NCI-H2081 treated with DMSO at 0.1 percent for 48 hours (cell line): ENCODE data around the gene ZRSR2.
"Not testable (repeated sequence)": the region's sequence is repeated elsewhere in the genome, so short reads cannot be mapped to it uniquely, and the experiment has no call there.

Experiments
- DNase-seq: peaks from one replicate; lab custom pipeline; 2025; lab: John Stamatoyannopoulos, UW

Gene ZRSR2

DNA sequence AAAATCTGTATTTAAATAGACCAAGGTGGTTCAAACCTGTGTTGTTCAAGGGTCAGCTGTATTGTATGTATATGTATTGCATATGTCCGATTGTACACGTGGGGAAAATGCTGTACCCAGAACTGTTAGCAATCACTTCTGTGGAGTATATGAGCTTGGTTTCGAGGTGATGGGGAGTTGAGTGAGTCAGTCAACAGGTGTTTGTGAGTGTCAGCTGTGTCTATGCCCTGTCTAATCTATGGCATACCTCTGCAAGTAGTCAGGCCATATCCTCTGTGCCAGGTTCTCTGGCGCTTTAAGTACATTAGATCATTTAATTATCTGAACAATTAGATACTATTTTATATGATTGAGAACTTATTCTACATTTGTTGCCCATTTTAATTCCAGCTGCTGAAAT is 7.4 kb downstream of the ZRSR2 start:
- no peak for DNase-seq

DNA sequence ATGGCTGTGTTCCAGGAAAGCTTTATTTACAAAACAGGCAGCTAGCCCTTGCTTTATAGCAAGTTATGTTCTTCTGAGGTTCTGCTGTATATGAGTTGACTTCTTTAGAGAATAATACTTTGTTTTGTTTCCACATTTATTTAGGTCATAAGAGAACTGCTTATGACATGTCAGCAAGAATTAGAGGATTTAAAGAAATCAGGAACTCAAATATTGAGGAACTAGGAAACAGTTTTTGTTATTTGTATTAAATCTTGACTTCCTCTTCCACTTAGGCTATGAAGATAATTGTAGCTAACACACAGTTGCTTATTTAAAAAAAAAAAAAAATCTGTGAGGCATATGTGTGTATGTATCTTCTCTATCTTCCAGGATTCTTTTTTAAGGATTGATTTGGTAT is 14.3 kb downstream of the ZRSR2 start:
- DNase-seq = no peak

DNA sequence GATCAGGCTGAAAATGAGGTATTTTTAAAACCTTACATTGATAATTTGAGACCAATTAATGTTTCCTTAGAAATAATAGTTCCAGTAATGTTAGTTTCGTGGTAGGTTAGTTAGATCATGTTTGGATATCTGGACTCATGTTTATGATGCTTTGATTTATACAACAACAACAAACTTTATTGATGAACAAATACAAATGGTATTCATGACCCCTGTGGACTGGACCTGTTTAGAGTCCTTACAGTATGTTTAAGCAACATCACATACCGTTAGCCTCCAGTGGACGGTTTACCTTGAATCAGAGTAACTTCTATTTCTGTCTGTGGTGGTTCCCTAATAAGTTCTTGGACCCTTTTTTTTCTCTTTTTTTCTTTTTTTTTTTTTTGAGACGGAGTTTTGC is 18.0 kb downstream of the ZRSR2 start:
- no peak for DNase-seq

DNA sequence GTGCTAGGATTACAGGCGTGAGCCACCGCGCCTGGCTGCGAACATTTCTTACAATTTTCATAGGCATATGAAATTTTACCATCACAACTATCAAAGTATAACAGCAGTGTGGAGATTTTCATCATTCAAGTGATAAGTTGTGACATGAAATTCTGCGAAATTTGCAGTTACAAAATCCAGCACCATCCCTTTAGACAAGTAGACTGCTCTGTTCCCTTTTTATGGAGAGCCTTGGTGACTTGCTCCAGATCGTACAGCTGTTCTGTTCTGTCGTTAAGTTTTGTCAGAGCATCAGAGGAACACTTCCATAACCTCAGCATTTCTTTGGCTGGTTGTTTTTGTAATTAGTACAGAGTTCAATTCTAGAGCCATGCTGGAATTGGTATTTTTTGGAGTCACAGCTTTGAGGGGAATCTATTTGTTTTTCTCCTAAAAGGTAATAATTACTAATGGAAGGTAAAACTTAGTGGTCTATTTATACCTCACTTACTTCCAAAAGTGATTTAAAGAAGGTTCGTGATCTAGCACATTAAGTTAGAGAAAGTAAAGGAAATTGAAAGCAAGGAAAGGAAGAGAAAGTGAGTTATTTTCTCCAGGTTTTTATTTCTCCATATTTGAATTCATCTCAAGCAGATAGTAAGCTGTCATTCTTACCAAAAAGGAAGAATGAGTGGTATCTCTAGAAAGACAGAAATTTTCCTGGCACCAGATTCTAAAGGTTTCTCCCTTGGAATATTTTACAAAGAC is 22.1 kb downstream of the ZRSR2 start:
- no peak for DNase-seq

DNA sequence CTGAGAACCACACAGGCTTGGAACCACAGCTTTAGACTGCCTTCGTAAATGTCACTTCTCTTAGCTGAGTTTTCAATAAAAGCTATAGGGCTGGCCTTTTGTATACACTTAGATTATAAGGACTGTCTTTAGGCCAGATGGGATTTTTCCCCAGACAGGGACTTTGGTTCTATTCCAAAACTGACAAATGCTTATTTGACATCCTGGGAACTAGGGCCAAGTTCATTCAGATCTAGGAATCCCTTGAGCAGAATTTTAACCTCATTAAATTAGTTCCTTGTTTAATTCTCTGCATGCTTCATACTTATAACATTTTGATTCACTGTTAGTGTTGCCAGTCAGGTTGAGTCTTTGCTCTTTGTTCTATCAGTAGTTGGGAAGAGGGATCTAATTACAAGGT is 23.1 kb downstream of the ZRSR2 start:
- no peak for DNase-seq

DNA sequence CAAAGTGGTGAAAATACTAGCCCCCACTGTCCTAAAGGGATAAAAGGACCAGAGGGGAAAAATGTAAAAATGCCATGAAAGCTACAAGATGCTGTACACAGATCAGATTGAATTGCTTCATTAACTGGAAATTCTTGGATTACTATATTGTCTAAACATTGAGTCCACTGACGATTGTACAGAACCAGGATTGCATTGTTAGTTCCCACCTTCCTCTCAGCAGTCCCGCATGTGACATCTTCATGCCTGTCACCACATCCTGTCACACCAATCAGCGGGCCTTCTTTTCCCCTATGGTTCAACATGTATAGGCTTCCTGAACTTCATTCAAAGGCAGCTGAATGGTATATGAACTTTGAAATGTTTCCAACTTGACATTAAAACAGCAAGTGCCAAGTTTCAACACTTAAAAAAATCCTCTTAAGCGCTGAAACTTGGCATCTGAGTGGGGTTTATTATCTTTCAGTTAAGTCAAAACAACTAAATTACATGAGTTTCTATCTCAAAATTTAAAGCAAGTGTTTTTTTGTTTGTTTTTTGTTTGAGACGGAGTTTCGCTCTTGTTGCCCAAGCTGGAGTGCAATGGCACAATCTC is 24.6 kb downstream of the ZRSR2 start:
- no peak for DNase-seq

DNA sequence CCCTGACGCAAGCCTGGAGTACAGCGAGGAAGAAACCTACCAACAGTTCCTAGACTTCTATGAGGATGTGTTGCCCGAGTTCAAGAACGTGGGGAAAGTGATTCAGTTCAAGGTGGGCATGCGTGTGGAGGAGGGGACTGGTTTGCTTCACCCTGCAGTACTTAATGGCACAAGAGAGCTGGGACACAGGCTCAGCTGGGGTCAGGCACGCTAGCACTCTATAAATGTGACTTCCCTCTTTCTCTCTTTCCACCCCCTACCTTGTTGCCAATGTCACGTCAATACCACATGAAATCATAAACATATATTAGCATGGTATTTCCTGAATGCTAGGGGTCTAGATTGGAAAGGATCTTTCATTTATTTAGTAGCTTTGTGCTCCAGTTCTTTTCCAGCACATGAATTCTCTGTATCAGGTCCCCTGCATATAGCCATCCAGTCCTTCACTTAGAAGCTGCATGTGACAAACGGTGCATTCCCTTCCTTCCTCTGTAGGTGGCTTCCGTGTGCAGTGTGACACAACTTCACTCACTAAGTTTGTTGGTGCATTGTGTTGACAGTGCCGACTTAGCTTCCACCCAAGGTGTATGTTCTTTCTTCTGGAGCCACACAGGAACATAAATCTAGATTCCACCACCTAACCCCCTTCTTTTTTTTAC is 25.6 kb downstream of the ZRSR2 start:
- no peak for DNase-seq

DNA sequence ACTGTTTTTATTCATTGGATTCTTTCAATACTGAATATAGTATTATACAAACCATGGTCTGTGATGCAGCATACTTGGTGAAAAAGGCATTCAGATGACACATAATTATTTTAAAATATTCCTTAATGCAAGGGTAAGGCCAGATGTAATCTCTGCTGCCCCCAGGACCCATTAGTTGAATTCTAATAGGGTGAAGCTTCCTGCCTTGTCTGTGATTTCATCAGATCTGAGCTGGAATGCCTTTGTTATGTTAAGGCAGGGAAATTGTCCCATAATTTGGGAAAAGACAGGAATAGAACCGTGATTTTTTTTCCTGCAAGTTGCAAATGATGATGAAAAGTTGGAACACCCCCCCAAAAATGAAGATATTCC is 26.1 kb downstream of the ZRSR2 start:
- no peak for DNase-seq

DNA sequence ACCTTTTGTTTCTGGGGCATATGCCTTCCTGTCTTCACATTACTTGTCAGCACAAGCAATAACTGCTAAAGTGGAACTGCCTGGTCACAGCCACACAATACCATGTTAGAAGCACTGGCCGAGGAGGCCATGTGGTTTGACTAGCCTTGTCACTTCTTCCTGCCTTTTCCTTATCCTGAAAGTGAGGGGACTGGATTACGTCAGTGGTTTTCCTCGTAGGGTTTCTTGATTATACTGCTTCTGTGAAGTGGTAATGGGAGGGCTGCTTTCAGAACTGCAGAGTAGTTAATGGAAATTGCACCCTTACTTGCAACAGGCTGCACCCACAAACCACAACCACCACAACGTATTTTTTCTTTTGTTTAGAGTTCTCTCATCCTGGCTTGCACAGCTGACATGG is 26.6 kb downstream of the ZRSR2 start:
- DNase-seq = no peak

DNA sequence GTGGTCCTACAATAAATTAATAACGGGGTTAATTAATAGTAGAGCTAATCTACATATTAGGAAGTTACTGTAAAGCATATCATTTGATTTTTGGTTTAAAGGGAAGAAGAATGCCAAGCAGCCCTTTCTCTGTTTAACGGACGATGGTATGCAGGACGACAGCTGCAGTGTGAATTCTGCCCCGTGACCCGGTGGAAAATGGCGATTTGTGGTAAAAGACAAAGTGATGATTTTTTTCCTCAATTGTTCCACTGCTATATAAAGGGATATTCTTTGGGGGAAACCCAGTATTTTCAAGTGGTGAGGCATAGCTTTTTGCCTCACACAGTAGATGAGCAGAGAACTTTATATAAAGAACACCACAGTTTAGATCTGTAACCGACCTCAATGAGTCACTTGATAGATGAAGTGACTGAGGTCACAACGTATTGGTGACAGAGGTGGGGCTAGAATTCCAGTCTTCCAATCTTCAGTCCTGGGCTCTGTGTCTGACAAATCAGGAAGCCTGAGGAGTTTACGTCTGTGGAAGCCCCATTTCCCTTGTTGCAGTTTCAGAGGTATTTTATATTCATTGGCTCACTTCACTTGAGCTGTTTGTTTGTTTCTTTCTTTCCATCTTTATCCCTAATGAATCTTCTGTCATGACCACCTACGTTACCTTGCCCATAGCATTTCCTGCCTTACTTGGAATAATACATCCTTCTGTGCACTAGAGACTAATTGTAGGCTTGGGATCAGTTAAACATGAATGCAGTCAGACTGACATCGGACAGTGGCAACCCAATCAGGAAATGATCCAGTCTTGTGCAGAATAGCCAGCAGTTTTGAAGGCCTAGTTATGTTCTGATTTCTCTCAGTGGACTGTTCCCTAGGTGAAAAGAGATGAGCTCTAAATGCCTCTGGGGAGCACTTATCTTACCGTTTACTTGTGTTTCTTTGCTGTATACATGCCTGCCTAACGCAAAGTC is 30.1 kb downstream of the ZRSR2 start:
- no peak for DNase-seq

DNA sequence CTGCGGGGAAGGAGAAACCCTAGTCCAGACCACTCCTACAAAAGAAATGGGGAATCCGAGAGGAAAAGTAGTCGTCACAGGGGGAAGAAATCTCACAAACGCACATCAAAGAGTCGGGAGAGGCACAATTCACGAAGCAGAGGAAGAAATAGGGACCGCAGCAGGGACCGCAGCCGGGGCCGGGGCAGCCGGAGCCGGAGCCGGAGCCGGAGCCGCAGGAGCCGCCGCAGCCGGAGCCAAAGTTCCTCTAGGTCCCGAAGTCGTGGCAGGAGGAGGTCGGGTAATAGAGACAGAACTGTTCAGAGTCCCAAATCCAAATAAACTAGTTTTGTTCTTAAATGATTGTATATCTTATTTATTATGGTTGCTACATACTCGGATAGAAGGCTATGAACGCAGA is 32.6 kb downstream of the ZRSR2 start:
- DNase-seq = no peak

DNA sequence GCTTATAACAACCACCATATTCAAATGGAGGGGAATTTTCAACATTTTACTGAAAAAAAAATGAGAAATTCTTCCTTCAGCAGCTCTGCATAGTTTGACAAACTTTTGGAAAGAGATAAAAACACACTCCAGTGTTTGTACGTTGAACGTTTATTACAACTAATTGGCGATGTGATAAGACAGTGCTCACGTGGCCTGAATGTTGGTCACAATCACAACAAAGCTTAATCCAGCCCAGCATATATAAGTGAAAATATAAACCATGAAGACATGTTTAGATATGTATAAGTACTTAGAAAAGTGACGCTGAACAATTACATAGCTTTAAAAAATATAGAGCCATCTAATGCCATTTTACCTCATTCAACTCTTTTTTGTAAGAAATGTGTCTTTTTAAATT is 35.7 kb downstream of the ZRSR2 start:
- no peak for DNase-seq

DNA sequence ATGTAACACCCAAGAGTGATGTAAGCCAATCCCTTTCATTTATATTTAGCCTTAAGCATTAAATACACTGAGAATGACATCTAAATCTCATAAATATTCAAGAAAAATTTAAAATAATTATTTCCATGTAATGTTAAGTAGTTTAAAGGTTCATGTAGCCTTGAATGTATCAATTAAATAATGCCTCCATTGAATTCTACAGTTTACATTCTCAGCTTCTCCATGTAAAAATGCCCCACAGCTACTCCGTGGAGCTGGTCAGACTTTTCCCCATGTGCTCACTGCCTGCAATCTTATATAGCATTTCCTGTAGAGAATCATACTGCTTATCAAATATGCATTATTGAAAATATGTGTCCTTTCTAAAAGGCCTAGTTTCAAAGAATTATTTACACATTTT is 38.9 kb downstream of the ZRSR2 start:
- DNase-seq = no peak

DNA sequence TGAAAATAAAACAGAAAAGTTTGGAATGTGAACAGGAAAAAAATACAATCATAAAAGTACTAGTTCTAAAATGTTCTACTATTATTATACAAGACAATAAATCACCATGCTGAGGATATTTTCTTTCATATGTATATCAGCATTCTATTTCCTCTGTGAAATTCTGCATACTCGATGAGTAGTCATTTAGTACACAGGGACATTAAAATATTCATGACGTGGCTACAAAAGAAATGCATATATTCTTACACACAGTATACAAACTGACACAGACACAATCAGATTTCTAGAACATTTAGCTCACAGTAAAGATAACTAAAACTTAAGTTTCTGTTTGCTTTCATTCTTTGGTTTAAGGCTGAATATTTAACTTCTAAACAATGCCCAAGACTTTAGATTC is 41.1 kb downstream of the ZRSR2 start:
- DNase-seq = not testable (repeated sequence)

DNA sequence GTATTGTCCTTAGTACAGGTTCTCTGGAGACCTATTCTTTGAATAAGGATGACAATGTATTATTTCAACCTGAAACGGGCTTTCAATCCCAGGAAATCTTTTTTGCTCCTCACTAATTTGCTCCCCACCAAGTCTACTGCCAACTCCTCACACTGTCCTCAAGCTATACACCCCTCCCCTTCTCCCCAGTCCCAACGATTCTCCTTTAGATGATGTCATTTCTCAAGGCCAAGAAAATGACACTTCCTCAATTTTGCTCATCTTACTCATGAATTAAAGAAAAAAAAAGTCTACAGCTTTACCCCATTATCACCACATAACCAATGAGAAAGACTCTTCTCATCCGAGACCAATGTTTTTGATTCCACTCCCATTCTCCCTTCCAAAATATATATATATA is 43.8 kb downstream of the ZRSR2 start:
- DNase-seq = no peak

DNA sequence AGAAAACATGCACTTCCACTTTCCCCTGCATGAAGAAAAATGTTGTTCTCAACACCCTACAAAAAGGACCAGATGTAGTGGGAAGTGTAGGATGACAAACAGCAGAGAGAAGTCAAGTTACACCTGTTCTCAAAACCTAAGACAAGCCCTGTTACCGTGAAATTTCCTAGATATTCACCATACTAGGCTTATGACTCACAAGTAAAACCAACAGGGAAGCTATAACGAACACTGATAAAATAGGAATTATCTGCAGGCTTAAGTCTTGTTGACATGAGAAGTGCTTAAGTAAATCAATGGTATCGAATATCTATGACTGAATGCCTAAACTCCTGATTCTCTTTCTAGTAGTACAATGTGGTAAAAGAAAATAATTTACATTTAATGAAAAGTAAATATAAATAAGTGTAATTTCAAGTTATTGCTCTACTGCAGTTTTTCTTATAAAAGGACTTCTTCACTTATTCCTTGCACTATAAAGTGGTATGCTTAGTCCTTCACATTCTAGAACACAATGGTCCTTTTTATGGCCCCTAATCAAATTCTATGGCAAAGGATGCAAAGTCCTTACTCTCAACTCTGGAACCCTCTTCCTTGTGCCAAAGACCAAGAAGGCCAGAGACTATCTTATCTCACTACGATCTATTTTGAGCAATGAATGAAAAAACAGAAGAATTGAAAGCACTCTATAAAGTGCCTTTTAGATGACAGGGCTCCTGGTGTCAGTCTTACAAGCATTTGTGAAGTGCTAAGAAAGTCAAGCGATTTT is 44.7 kb downstream of the ZRSR2 start:
- DNase-seq = no peak

DNA sequence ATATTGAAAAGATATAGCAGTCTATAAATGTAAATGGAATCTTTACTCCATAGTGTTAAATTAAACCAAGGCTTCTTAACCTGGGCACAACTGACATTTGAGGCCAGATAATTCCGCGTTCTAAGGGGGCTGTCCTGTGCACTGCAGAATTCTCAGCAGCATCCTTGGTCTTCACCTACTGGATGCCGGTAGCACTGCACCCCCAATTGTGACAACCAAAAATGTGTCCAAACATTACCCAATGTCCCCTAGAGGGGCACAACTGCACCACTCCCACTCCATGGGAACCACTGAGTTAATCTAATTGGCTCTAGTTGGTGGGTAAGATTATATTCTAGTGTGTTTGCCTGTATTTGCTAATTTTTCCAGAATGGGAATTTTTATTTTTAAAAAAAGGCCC is 47.7 kb downstream of the ZRSR2 start:
- no peak for DNase-seq

DNA sequence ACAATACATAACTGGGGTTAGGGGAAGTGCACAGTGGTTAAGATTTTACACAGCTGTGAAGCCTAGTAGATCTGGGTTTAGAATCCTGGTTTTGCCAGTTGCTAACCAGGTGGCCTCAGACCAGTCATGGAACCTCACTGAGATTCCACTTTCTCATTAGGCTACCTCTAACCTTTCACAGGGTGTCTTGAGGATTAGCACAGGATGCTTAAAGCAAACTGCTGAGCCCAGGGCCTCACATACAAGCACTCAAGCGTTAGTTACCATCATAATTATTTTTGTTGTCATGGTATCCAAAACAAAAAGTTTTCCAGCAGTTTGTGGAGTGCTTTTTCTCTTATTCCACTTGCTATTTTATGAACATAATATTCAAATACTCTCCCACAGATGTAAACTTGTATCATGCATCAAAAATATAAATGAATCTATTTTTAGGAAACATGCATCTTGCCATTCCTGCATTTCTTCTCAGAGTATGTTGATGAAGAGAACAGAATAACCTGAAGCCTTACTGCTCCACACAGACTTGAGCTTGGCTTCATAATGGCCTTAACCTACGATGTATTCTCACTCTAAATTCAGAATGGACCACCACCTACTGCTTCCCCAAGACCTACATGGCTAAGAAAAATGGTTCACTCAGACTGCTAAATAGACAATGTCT is 51.7 kb downstream of the ZRSR2 start:
- no peak for DNase-seq

DNA sequence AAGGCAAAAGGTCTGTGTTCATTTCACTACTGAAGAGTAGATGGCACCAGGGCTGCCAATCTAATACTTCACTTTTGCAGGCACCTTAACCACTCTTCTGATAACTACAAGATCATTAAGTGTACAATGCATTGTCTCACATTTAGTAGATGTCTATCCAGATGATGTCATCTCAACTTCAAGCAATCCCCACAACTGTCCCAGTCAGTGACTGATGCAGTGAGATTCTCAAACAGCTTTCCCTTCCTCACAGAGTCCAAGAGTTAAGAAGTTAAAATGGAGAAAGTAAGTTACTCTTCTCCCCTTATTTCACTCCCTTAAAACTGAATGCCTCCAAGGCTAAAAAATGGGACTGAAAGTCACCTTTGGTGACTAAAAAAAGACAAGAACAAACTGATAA is 53.7 kb downstream of the ZRSR2 start:
- no peak for DNase-seq

DNA sequence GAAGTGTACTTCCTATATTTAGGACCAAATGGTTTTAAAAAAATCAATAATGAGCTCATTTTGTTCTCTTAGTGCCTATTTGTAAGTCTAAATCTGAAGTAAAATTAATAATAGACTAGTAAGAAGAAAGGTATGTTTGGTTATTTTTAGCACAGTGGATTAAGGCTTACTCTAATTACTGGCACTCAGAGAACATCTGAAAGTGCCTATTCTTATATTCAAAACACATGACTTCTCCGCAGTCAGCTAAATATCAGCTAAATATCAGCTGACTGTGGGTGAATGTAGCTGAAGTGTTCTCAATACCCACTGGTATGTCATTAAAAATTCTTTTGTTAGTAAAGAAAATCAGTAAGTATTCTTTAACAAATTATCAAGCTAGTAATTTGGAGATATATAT is 58.3 kb downstream of the ZRSR2 start:
- DNase-seq = no peak

DNA sequence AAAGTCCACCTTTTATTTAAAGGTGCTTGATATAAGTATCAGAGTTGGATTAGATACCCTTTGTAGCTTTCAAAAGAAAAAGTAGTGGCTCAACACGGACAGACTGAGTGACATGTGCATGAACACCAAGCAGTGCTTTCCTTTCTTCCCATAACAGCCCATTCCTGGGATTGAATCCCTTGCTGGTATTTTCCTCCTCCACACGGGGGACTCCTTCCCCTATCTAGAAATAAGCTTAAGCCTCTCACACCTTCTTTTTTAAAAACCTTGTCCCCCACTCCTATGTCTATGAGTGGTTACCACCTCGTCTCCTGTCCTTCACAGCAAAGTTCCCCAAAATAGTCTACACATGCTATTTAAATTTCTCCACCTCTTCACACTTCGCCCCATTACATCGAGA is 59.3 kb downstream of the ZRSR2 start:
- no peak for DNase-seq
